ENCODE measurements around the gene LYPLA2.
"Not testable (repeated sequence)": the region's sequence is repeated elsewhere in the genome, so short reads cannot be mapped to it uniquely, and the experiment has no call there.

LYPLA2 gene

DNA sequence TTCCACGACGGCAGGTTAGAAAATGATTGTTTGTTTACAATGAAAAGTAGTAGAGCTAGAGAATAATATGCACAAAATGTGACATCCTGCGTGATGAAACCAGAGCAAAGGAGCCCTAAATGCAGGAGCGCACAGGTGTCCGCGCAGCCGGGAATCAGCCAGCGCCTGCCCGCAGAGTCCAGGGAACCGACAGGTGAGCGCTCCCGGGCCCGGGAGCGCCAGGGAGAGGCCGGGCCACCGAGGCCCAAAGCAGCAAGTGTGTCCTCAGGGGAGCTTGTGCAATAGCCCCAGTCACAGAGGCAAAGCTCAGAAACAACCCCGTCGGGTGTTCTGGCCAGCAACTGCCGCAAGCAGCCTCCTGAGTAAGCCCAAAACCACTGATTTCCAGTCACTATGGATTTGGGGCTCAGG, 10.4 kb downstream of the LYPLA2 start:
- no peak for DNase-seq (ENCODE audit: low read depth in 3 of 3)

- DNase-seq (ENCODE audit: low read depth in 3 of 3): no peak
Measured at GRCh38 chr1:23801876-23802275, 10.9 kb downstream of the LYPLA2 start.

DNA sequence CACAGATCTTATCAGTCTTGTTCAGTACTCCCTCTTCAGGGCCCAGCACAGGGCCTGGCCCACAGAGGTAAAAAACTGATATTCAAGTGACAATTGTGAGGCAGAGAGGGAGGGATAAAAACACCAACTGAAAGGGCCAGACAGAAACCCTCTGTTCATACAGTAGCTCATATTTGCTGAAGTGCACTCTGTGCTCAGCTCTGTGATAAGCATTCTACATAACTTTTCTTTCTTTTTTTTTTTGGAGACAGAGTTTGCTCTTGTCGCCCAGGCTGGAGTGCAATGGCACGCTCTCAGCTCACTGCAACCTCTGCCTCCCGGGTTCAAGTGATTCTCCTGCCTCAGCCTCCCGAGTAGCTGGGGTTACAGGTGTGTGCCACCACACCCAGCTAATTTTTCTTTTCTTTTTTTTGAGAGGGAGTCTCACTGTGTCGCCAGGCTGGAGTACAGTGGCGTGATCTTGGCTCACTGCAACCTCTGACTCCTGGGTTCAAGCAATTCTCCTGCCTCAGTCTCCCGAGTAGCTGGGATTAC, 11.9 kb downstream of the LYPLA2 start:
- not testable (repeated sequence) for DNase-seq (ENCODE audit: low read depth in 3 of 3)

- DNase-seq (ENCODE audit: low read depth in 3 of 3): no peak
Measured at GRCh38 chr1:23803674-23804073, 12.7 kb downstream of the LYPLA2 start.

DNA sequence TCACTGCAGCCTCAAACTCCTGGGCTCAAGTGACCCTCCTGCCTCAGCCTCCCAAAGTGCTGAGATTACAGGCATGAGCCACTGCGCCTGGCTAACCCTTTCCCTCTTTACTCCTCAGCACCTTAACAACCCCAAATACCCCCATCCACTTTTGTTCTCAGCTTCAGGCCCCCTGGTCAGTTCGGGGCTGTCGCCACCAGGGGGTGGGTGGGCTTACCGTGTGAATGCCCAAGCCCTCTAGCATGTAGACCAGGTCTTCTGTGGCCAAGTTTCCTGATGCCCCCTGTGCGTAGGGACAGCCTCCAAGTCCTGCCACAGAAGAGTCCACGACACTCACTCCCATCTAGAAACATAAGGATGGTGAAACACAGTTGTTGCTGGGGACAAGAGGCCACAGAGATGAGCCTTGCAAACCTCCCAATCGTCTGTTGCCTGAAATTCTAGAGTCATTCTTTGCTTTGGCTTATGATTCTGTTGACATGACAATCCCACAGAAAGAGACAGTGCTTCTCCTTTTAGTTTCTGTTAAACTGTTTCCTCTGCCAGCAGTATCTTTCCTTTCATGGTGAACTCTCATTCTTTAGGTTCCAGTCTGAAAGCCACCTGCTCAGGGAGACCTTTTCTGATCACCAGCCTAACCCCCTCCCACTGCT, 13.4 kb downstream of the LYPLA2 start:
- no peak for DNase-seq (ENCODE audit: low read depth in 3 of 3)

- DNase-seq (ENCODE audit: low read depth in 3 of 3): no peak
Measured at GRCh38 chr1:23805025-23805424, 14.1 kb downstream of the LYPLA2 start.

DNA sequence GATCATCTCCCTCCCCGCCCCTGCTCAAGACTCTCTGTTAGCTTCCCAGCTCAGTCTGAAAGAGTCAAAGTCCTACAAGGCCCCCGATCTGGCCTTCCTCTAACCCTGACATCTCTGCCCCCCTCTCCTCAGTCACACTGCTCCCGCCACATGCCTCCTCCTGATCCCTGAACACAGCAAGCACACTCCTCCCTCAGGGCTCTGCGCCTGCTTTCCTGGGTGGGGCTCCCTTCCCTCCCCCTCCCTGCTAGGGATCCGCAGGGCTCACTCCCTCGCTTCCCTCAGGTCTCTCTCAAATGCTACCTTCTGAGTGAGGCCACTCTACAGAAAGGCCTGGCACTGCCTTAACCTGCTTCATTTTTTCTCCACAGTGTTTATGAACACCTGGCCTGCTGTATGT, 15.3 kb downstream of the LYPLA2 start:
- DNase-seq (ENCODE audit: low read depth in 3 of 3): no peak

DNA sequence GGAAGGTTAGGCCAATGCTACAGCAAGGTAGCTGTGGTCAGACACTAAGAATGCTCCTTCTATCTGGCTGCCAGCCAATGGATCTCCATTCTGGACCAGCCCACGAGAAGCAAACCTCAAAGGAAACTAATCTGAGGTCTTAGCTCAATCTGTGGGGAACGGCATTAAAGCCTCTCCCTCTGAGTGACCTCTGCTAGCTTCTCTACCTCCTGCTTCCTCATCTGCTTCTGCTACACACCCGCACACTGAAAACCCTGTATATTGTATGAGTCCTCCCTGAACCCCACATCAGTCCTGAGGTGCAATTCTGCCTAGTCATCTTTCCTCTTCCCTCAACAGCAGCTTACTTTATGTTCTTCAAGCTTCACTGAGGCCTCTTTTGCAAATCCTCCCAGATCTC, 16.5 kb downstream of the LYPLA2 start:
- DNase-seq (ENCODE audit: low read depth in 3 of 3): no peak

DNA sequence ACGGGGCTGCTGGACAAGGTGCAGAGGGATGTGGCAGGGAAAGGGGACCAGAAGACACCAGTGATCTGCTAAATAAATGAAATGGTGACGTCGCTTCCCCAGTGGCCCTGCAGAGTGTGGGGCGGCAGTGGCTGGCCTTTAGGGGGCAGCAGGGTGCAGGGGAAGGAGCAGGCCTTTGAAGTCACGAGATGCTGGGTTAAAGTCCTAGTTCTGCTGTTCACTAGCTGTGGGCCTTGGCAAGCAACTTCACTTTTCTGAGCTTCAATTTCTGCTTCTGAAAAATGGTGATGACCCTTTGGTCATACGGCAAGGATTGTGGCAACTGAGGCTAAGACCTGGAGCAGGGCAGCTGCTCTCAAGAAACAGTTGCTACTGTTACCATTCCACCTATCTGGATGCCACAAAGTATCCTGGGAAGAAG, 18.8 kb downstream of the LYPLA2 start:
- peak; percentile 62 to 65 (median 62) for DNase-seq (ENCODE audit: low read depth in 3 of 3)

- DNase-seq (ENCODE audit: low read depth in 3 of 3): no peak
Measured at GRCh38 chr1:23810818-23811540, 20.0 kb downstream of the LYPLA2 start.

DNA sequence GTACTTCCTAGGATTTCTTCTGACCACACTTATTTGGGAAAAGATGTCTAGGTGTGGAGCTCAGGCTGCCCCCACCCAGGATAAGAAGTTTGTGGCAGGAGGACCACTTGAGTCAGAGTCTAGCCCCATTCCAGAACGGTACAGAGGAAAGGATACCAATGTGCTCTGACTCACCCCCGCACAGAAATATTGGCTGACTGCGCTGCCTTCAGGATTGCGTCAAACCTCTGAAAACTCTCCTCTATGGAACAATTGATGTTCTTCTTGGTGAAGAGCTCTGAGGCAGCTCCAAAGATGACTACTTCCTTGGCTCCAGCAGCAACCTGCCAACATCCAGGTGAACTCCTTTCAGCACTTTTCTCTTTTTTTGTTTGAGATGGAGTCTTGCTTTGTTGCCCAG, 23.1 kb downstream of the LYPLA2 start:
- DNase-seq (ENCODE audit: low read depth in 3 of 3): no peak

GRCh38 chr1:23816361-23816760, 25.4 kb downstream of the LYPLA2 start:
- DNase-seq (ENCODE audit: low read depth in 3 of 3): no peak

- DNase-seq (ENCODE audit: low read depth in 3 of 3): no peak
Measured at GRCh38 chr1:23816906-23817305, 26.0 kb downstream of the LYPLA2 start.

DNA sequence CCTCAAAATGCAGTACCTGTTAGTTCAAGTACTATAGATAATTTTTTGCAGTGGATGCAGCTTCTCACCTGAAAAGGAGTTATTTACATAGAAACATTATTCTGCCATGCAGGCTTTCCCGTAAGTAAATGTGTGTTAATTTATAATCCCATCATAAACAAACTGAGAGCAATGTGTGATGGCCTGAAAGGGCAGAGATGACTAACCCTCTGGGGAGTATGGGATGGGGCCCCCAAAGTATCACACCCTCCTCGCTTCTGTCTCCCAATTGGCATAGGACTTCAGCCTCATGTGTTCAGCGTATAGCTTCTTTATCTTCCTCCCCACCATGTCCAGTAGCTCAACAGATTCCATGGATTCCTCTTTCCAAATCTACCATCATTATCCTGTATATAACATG, 26.7 kb downstream of the LYPLA2 start:
- no peak for DNase-seq (ENCODE audit: low read depth in 3 of 3)

GRCh38 chr1:23823767-23824166, 32.8 kb downstream of the LYPLA2 start:
- DNase-seq (ENCODE audit: low read depth in 3 of 3): no peak

- DNase-seq (ENCODE audit: low read depth in 3 of 3): no peak
Measured at GRCh38 chr1:23824711-23825075, 33.7 kb downstream of the LYPLA2 start.

GRCh38 chr1:23825076-23825761, 34.3 kb downstream of the LYPLA2 start, which contains the start of gene HMGCL:
Gene HMGCL, minus strand, starts transcription at chr1:23825429. Its CDS starts 14 bp downstream, at chr1:23825415.
- peak; percentile 77 to 79 (median 78) for DNase-seq (ENCODE audit: low read depth in 3 of 3)

- DNase-seq (ENCODE audit: low read depth in 3 of 3): no peak
Measured at GRCh38 chr1:23825762-23826522, 35.0 kb downstream of the LYPLA2 start.

- DNase-seq (ENCODE audit: low read depth in 3 of 3): not testable (repeated sequence)
Measured at GRCh38 chr1:23826590-23826989, 35.6 kb downstream of the LYPLA2 start.

- no peak for DNase-seq (ENCODE audit: low read depth in 3 of 3)
Measured at GRCh38 chr1:23827717-23828116, 36.8 kb downstream of the LYPLA2 start.

DNA sequence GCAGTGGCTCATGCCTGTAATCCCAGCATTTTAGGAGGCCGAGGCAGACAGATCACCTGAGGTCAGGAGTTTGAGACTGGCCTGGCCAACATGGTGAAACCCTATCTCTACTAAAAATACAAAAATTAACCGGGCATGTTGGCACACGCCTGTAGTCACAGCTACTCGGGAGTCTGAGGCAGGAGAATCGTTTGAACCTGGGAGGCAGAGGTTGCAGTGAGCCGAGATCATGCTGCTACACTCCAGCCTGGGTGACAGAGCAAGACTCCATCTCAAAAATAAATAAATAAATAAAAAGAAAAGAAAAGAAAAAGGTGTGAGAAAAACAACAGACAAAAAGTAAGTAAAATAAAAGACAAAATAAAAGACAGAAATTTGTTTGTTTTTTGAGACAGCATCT, 43.2 kb downstream of the LYPLA2 start:
- not testable (repeated sequence) for DNase-seq (ENCODE audit: low read depth in 3 of 3)

DNA sequence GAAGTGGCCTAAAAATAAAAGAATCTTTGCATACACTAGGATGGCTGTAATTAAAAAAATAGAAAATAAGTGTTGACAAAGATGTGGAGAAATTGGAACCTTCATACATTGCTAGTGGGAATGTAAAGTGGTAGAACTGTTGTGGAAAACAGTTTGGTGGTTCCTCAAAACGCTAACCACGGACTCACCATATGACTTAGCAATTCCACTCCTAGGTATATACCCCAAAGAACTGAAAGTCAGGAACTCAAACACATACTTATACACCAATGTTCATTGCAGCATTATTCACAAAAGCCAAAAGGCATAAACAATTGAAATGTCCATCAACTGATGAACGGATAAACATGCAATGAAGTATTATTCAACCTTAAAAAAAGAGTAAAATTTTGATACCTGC, 45.1 kb downstream of the LYPLA2 start:
- DNase-seq (ENCODE audit: low read depth in 3 of 3): no peak
